CD14-positive monocyte (primary cell): ENCODE measurements around the gene GARIN3. TPM values are rescaled to one million over a fixed set of nuclear protein-coding genes. Genes with fewer than 3 reads are reported as not detected.

Source experiments
- DNase-seq, 3 donors: peaks; one replicate each; pipeline ENCODE4 v3.0.0-alpha.2; 2011 to 2022
- H2AFZ ChIP-seq: 2 replicates; pipeline ENCODE4 v1.6.0; 2012; ENCODE audit warnings: mild to moderate bottlenecking, low read depth, low read length, inconsistent platforms; ENCODE audit not compliant: insufficient read depth, poor library complexity, severe bottlenecking
- H3K27ac ChIP-seq, 2 donors: 1 replicate in 1 of 2; 2 replicates in 1 of 2; pipeline ENCODE4 v1.5.1; 2012 to 2013; ENCODE audit warnings: low read length in 2 of 2, control low read depth in 1 of 2, inconsistent platforms in 1 of 2, low read depth in 1 of 2, mild to moderate bottlenecking in 1 of 2
- H3K27me3 ChIP-seq, 2 donors: one replicate each; pipeline versions ENCODE4 v1.6.0 to v1.6.1; 2011 to 2013; ENCODE audit warnings: low read length in 2 of 2; ENCODE audit not compliant: control insufficient read depth in 2 of 2, insufficient read depth in 2 of 2
- H3K36me3 ChIP-seq, 2 donors: replicated peaks in 1 of 2; 1 replicate in 1 of 2; 2 replicates in 1 of 2; pipeline versions ENCODE4 v1.5.1 to v1.6.1; 2012 to 2013; ENCODE audit warnings: low read length in 2 of 2, control low read depth in 1 of 2, inconsistent platforms in 1 of 2, mild to moderate bottlenecking in 1 of 2; ENCODE audit not compliant: insufficient read depth in 2 of 2, control insufficient read depth in 1 of 2
- H3K4me1 ChIP-seq, 2 donors: 1 replicate in 1 of 2; 2 replicates in 1 of 2; pipeline versions ENCODE4 v1.5.1 to v1.6.1; 2012 to 2013; ENCODE audit warnings: low read length in 2 of 2, control low read depth in 1 of 2, inconsistent platforms in 1 of 2, mild to moderate bottlenecking in 1 of 2, moderate library complexity in 1 of 2; ENCODE audit not compliant: insufficient read depth in 2 of 2, control insufficient read depth in 1 of 2
- H3K4me2 ChIP-seq: replicated peaks from 2 replicates; pipeline ENCODE3; 2012; ENCODE audit warnings: low read length, moderate library complexity, mild to moderate bottlenecking; ENCODE audit not compliant: poor library complexity, severe bottlenecking; ENCODE audit errors: extremely low read depth
- H3K4me3 ChIP-seq, 3 experiments: fragments of 200-600 bp in 1 of 3; sonication (generic) in 1 of 3; replicated peaks in 1 of 3; 1 replicate in 2 of 3; 2 replicates in 1 of 3; pipeline ENCODE4 v1.5.1; 2011 to 2013; ENCODE audit warnings: low read length in 3 of 3, mild to moderate bottlenecking in 3 of 3, control low read depth in 2 of 3, low read depth in 2 of 3, inconsistent platforms in 1 of 3, moderate library complexity in 1 of 3
- H3K79me2 ChIP-seq: 2 replicates; pipeline ENCODE4 v1.6.0; 2012; ENCODE audit warnings: mild to moderate bottlenecking, control low read depth, inconsistent platforms, low read length, moderate library complexity; ENCODE audit not compliant: insufficient read depth
- H3K9ac ChIP-seq: 2 replicates; pipeline ENCODE4 v1.6.0; 2017; ENCODE audit warnings: low read length, mild to moderate bottlenecking; ENCODE audit not compliant: insufficient read depth, poor library complexity, severe bottlenecking
- H3K9me3 ChIP-seq, 2 donors: replicated peaks in 1 of 2; 1 replicate in 1 of 2; 2 replicates in 1 of 2; pipeline versions ENCODE4 v1.5.1 to v1.6.1; 2012 to 2013; ENCODE audit warnings: low read length in 2 of 2, control low read depth in 1 of 2; ENCODE audit not compliant: control insufficient read depth in 1 of 2, insufficient read depth in 1 of 2
- H4K20me1 ChIP-seq: 2 replicates; pipeline ENCODE4 v1.6.0; 2012; ENCODE audit warnings: mild to moderate bottlenecking, low read length, control low read depth, moderate library complexity; ENCODE audit not compliant: insufficient read depth
- H3K27ac Mint-ChIP-seq, 7 donors: one replicate each; pipeline ENCODE4 v1.8.0; 2020; ENCODE audit warnings: mild to moderate bottlenecking in 7 of 7, mixed read lengths in 7 of 7, moderate library complexity in 6 of 7, inconsistent platforms in 2 of 7
- H3K27me3 Mint-ChIP-seq, 3 donors: one replicate each; pipeline ENCODE4 v1.8.0; 2021 to 2022; ENCODE audit warnings: low read depth in 3 of 3, mild to moderate bottlenecking in 3 of 3, mixed read lengths in 3 of 3, moderate library complexity in 3 of 3, inconsistent platforms in 1 of 3
- H3K36me3 Mint-ChIP-seq, 2 donors: one replicate each; pipeline ENCODE4 v1.8.0; 2020; ENCODE audit warnings: mixed read lengths in 2 of 2, inconsistent platforms in 1 of 2, mild to moderate bottlenecking in 1 of 2
- H3K4me1 Mint-ChIP-seq: one replicate; pipeline ENCODE4 v1.8.0; 2020; ENCODE audit warnings: mild to moderate bottlenecking, mixed read lengths
- H3K4me3 Mint-ChIP-seq, 2 donors: one replicate each; pipeline ENCODE4 v1.8.0; 2020; ENCODE audit warnings: mild to moderate bottlenecking in 2 of 2, mixed read lengths in 2 of 2, moderate library complexity in 1 of 2
- H3K9me3 Mint-ChIP-seq, 7 donors: one replicate each; pipeline ENCODE4 v1.8.0; 2020 to 2022; ENCODE audit warnings: mixed read lengths in 7 of 7, mild to moderate bottlenecking in 6 of 7, moderate library complexity in 6 of 7, inconsistent platforms in 2 of 7
- WGBS: methylation state at CpG from one replicate; pipeline ENCODE4 v1.1.5; 2013; ENCODE audit warnings: missing lambda C conversion rate; ENCODE audit not compliant: insufficient coverage; 5-methylcytosine and 5-hydroxymethylcytosine counted together
- intact Hi-C, 2 donors: fragments of 100-400 bp; cut with micrococcal nuclease; formaldehyde crosslinking; loops; one replicate each; pipeline versions ENCODE4 v1.15.0 to v1.15.1; 2023
- polyA plus RNA-seq, 3 donors: library from polyadenylated mRNA; depleted of rRNA in 1 of 3; unstranded in 2 of 3; stranded (reverse) in 1 of 3; fragments of 300-500 nt in 2 of 3; fragments of >200 nt in 1 of 3; fragmentation: Illumina TruSeq in 2 of 3; gene quantifications; 1 replicate in 2 of 3; 2 replicates in 1 of 3; pipeline ENCODE4 v1.2.3, GENCODE V29; 2012 to 2021
- TF ChIP-seq, protein P1 (sequence below): fragments of 200-600 bp; IDR thresholded peaks from one replicate; pipeline ENCODE4 v1.8.0; 2022; ENCODE audit warnings: antibody characterized with exemption, mild to moderate bottlenecking

The GARIN3 gene
- polyA plus RNA-seq, 3 donors = not detected

DNA sequence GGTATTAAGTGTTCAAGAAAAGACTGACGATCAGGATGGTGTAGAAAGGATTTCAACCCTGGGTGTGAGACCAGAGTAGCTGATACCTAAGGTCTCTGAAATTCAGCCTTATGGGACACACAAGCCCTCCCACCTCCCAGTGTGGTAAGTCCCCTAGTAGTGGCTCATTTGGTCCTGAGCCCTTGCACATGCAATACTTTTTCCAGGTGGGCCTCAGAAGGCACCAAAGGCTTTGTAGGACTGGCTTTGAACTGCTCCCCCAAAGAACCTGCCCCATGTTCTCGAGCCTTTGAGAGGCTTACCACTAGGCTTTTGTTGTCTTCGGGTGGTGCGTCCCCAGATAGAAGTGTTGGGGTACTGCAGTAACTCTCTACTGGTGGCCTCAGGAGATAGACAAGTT, 803 bp downstream of the GARIN3 start:
- H2AFZ ChIP-seq = no peak overlapping the region
- H3K36me3 ChIP-seq = no peaks in the 10 kb centered on the region
- peaks cover 1 to 9% (median 3%) of the 10 kb centered on the region in 7 donors for H3K9me3 Mint-ChIP-seq
- H3K4me3 ChIP-seq = no peak overlapping the region
- H3K27ac ChIP-seq = no peak overlapping the region
- intact Hi-C loops = no loop called here
- no peaks in the 10 kb centered on the region for H3K4me1 Mint-ChIP-seq
- WGBS = 83% methylated on average over 1 of the region's 4 CpGs
- H3K27me3 Mint-ChIP-seq = peaks cover 4 to 8% (median 8%) of the 10 kb centered on the region in 3 donors
- H4K20me1 ChIP-seq = no peaks in the 10 kb centered on the region
- no peaks in the 10 kb centered on the region for H3K4me1 ChIP-seq
- no peak overlapping the region for H3K4me2 ChIP-seq
- H3K27me3 ChIP-seq = no peaks in the 10 kb centered on the region
- H3K9ac ChIP-seq = no peak overlapping the region
- no peak overlapping the region for H3K27ac Mint-ChIP-seq
- no peak overlapping the region for H3K4me3 Mint-ChIP-seq
- TF ChIP-seq, protein P1, sequence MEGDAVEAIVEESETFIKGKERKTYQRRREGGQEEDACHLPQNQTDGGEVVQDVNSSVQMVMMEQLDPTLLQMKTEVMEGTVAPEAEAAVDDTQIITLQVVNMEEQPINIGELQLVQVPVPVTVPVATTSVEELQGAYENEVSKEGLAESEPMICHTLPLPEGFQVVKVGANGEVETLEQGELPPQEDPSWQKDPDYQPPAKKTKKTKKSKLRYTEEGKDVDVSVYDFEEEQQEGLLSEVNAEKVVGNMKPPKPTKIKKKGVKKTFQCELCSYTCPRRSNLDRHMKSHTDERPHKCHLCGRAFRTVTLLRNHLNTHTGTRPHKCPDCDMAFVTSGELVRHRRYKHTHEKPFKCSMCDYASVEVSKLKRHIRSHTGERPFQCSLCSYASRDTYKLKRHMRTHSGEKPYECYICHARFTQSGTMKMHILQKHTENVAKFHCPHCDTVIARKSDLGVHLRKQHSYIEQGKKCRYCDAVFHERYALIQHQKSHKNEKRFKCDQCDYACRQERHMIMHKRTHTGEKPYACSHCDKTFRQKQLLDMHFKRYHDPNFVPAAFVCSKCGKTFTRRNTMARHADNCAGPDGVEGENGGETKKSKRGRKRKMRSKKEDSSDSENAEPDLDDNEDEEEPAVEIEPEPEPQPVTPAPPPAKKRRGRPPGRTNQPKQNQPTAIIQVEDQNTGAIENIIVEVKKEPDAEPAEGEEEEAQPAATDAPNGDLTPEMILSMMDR = no peak
- H3K36me3 Mint-ChIP-seq = no peaks in the 10 kb centered on the region
- H3K79me2 ChIP-seq = no peaks in the 10 kb centered on the region
- no peaks in the 10 kb centered on the region for H3K9me3 ChIP-seq
- no peak for DNase-seq

DNA sequence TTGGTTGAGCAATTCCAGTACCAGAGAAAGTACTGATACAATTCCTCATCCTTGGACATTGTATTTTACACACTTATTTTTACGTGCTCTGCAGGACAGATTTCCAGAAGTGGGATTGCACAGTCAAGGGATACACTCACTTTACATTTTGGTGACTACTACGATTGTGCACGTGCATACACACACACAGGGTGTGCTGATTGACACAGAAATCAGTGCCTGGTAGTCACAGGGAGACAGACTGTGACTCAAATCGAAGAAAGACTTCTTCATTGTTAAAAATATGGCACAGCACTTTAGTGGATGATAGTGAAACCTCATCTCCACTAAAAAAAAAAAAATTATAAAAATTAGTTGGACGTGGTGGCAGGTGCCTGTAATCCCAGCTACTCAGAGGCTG, 1.5 kb downstream of the GARIN3 start:
- Histone ChIP-seq H3K9me3 (no peaks in the 10 kb centered on the region), H3K4me1 (no peaks in the 10 kb centered on the region), H3K4me3 (no peak overlapping the region), H2AFZ (no peak overlapping the region), H3K27me3 (no peaks in the 10 kb centered on the region), H3K27ac (no peak overlapping the region), H4K20me1 (no peaks in the 10 kb centered on the region), H3K9ac (no peak overlapping the region), H3K36me3 (no peaks in the 10 kb centered on the region), H3K79me2 (no peaks in the 10 kb centered on the region), H3K4me2 (no peak overlapping the region)
- Mint-ChIP-seq H3K4me3 (no peak overlapping the region), H3K27ac (no peak overlapping the region), H3K4me1 (no peaks in the 10 kb centered on the region), H3K27me3 (peaks cover 8 to 9% (median 8%) of the 10 kb centered on the region in 3 donors), H3K36me3 (no peaks in the 10 kb centered on the region), H3K9me3 (peaks cover 0 to 5% (median 0%) of the 10 kb centered on the region in 7 donors)
- no peak for DNase-seq
- intact Hi-C loops = no loop called here
- TF ChIP-seq, protein P1 = no peak
- 80% methylated on average over 1 of the region's 5 CpGs for WGBS
